DND-41 (cell line): ENCODE measurements around the gene CXXC1.
A peak's percentile ranks its signal among the peaks of the same experiment; 100 is the strongest.

Experiments used
- CTCF ChIP-seq: IDR thresholded peaks from 2 replicates; pipeline ENCODE4 v1.5.1; 2012; ENCODE audit warnings: borderline replicate concordance, low read length, moderate library complexity, mild to moderate bottlenecking; ENCODE audit not compliant: poor library complexity, severe bottlenecking; ENCODE audit errors: extremely low read depth
- EZH2 ChIP-seq: IDR thresholded peaks from 3 replicates; pipeline ENCODE4 v1.6.1; 2012; ENCODE audit warnings: borderline replicate concordance, low read depth, mild to moderate bottlenecking, moderate library complexity, low read length, inconsistent platforms; ENCODE audit not compliant: severe bottlenecking

GRCh38 chr18:50281295-50281971 lies 6.1 kb downstream of the CXXC1 start, which contains the start of gene MBD1:
- TF ChIP-seq CTCF (peak; percentile 39), EZH2 (no peak)
